HG03025 (cell line): Measurements from ENCODE around the gene TIMM13.
"Not testable (repeated sequence)": the region's sequence is repeated elsewhere in the genome, so short reads cannot be mapped to it uniquely, and the experiment has no call there.

ENCODE experiments used
- ATAC-seq: cut with Tn5 transposase; IDR thresholded peaks from one replicate; pipeline ENCODE4 v1.9.1; 2021; ENCODE audit warnings: mild to moderate bottlenecking, moderate library complexity; ENCODE audit not compliant: unreplicated experiment, low FRiP score

The TIMM13 gene

GRCh38 chr19:2427429-2428320 lies at the start of gene TIMM13:
Gene TIMM13, minus strand, starts transcription at chr19:2427586. Its CDS starts 53 bp downstream, at chr19:2427533.
- ATAC-seq: peak; percentile 57

GRCh38 chr19:2476451-2477140 lies 49.2 kb upstream of the TIMM13 start:
- ATAC-seq: no peak

- peak; percentile 53 for ATAC-seq
These were observed 48.5 kb upstream of the TIMM13 start, which contains the start of gene GADD45B for GRCh38 chr19:2475702-2476450. Gene GADD45B, plus strand, starts transcription at chr19:2476127. Its CDS starts 232 bp downstream, at chr19:2476359.

GRCh38 chr19:2475018-2475701 lies 47.8 kb upstream of the TIMM13 start:
- peak; percentile 3 for ATAC-seq

- peak; percentile 26 for ATAC-seq
These were observed 47.0 kb upstream of the TIMM13 start for GRCh38 chr19:2474232-2475017.

- ATAC-seq: not testable (repeated sequence)
These were observed 42.5 kb upstream of the TIMM13 start for GRCh38 chr19:2469915-2470200.

GRCh38 chr19:2469102-2469914 lies 41.9 kb upstream of the TIMM13 start:
- ATAC-seq: no peak

GRCh38 chr19:2468596-2468995 lies 41.2 kb upstream of the TIMM13 start:
- ATAC-seq: no peak

GRCh38 chr19:2464389-2464788 lies 37.0 kb upstream of the TIMM13 start:
- no peak for ATAC-seq

- ATAC-seq: not testable (repeated sequence)
These were observed 36.3 kb upstream of the TIMM13 start for GRCh38 chr19:2463694-2464093.

- ATAC-seq: no peak
These were observed 35.4 kb upstream of the TIMM13 start for GRCh38 chr19:2462635-2463421.

GRCh38 chr19:2461751-2462634 lies 34.6 kb upstream of the TIMM13 start:
- no peak for ATAC-seq

GRCh38 chr19:2460245-2460644 lies 32.9 kb upstream of the TIMM13 start:
- no peak for ATAC-seq

- ATAC-seq: not testable (repeated sequence)
These were observed 31.4 kb upstream of the TIMM13 start for GRCh38 chr19:2458776-2459175.

- ATAC-seq: no peak
These were observed 30.7 kb upstream of the TIMM13 start for GRCh38 chr19:2458054-2458453.

- ATAC-seq: no peak
These were observed 30.1 kb upstream of the TIMM13 start for GRCh38 chr19:2457394-2458037.
